ENCODE results near the gene LHPP.

DNA sequence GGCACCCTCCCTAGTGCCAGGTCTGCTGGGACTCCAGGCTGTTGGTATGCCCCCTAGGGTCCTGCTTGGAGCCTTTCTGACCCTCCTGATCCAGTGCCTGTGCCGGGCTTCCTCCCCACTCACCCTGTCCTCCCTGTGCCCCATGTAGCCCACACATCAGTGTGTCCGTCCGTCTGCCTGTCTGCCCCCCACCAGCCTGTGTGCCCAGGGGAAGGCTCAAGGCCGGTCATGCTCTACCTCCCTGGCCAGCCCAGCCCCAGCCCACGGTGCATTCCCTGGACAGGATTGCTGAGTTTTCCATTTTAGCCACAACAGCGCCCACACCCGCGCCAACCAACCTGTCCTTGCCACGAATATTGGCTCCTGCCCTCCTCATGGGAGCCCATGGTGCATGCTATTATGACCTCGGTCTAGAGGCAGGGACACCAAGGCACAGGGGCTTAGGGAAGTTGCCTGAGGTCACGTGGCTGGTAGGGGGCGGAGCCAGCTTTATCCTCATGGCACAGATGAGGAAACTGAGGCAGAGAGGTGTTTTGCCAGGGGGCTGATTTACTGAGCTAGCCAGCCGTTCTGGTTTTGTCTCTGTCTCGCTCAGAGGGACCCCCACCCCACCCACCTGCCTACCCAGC lies 146.6 kb downstream of the LHPP start:
- no peak for TF ChIP-seq POLR2A (IDR thresholded peaks at IDR 0.05; ENCODE audit: low read depth, low read length)
- TF ChIP-seq POLR2AphosphoS5 (IDR thresholded peaks at IDR 0.05; ENCODE audit: low read depth, low read length): no peak
- TF ChIP-seq TAF1 (IDR thresholded peaks at IDR 0.05; ENCODE audit: low read depth, low read length): no peak
- no peak for TF ChIP-seq POU2F2 (IDR thresholded peaks at IDR 0.05; ENCODE audit: low read depth, low read length)
